Activated CD8-positive, alpha-beta T cell treated with anti-CD3 and anti-CD28 coated beads for 36 hours (primary cell): ENCODE results near the gene KCNMA1. TPM values are rescaled to one million over a fixed set of nuclear protein-coding genes. Genes with fewer than 3 reads are reported as not detected.
"Not testable (repeated sequence)": the region's sequence is repeated elsewhere in the genome, so short reads cannot be mapped to it uniquely, and the experiment has no call there.

Experiments
- ATAC-seq: fragments of 200-7000 bp; cut with Tn5 transposase; one replicate; pipeline ENCODE4 v1.10.0; 2021; ENCODE audit warnings: mild to moderate bottlenecking, moderate library complexity
- CTCF ChIA-PET: fragments of 350-600 bp; sonication (Branson Sonifier 250); formaldehyde crosslinking; loops from one replicate; lab custom pipeline; 2021; ENCODE audit warnings: antibody characterized with exemption; lab: Charles Lee
- POLR2A ChIA-PET: fragments of 350-600 bp; sonication (Branson Sonifier 250); formaldehyde crosslinking; loops from one replicate; lab custom pipeline; 2021; ENCODE audit warnings: antibody characterized with exemption; lab: Charles Lee
- DNase-seq: peaks from one replicate; pipeline ENCODE4 v3.0.0-alpha.2; 2020
- H3K27ac Mint-ChIP-seq: one replicate; pipeline ENCODE4 v1.8.0; 2021; ENCODE audit warnings: mild to moderate bottlenecking, mixed read lengths
- H3K27me3 Mint-ChIP-seq: one replicate; pipeline ENCODE4 v1.8.0; 2021; ENCODE audit warnings: mixed read lengths
- H3K36me3 Mint-ChIP-seq: one replicate; pipeline ENCODE4 v1.8.0; 2021; ENCODE audit warnings: low read depth, mixed read lengths
- H3K4me1 Mint-ChIP-seq: one replicate; pipeline ENCODE4 v1.8.0; 2021; ENCODE audit warnings: low read depth, mixed read lengths
- H3K4me3 Mint-ChIP-seq: one replicate; pipeline ENCODE4 v1.8.0; 2021; ENCODE audit warnings: mild to moderate bottlenecking, moderate library complexity, mixed read lengths
- H3K9me3 Mint-ChIP-seq: one replicate; pipeline ENCODE4 v1.8.0; 2021; ENCODE audit warnings: mixed read lengths
- CTCF ChIP-seq: fragments of 200-600 bp; IDR thresholded peaks from one replicate; pipeline ENCODE4 v1.8.0; 2022; ENCODE audit warnings: antibody characterized with exemption, mild to moderate bottlenecking
- intact Hi-C: fragments of 100-400 bp; cut with micrococcal nuclease; formaldehyde crosslinking; loops from one replicate; pipeline ENCODE4 v1.10.0; 2022
- total RNA-seq, 2 experiments: library from RNA; stranded (reverse); gene quantifications; one replicate each; pipeline ENCODE4 v1.2.3, GENCODE V29; 2021

KCNMA1 gene
- total RNA-seq, 2 experiments from 2014 or later = 0.18 TPM; not detected in 1

GRCh38 chr10:77664008-77664407 is 26.4 kb upstream of the KCNMA1 start:
- CTCF ChIA-PET = interaction anchor here (1.2 kb wide), 1 partner anchor 47 kb away, joined by 4 read pairs; no protein-coding TSS in a partner anchor
- Mint-ChIP-seq H3K27ac (no peak overlapping the region), H3K27me3 (peaks cover 31% of the 10 kb centered on the region), H3K9me3 (no peaks in the 10 kb centered on the region), H3K4me3 (no peak overlapping the region), H3K4me1 (no peaks in the 10 kb centered on the region), H3K36me3 (no peaks in the 10 kb centered on the region)
- no peak for ATAC-seq
- DNase-seq = no peak
- intact Hi-C loops = no loop called here
- TF ChIP-seq CTCF = no peak
- POLR2A ChIA-PET = no interaction called here

- intact Hi-C loops = no loop called here
- Mint-ChIP-seq H3K27me3 (peaks cover 22% of the 10 kb centered on the region), H3K4me3 (no peak overlapping the region), H3K9me3 (no peaks in the 10 kb centered on the region), H3K4me1 (no peaks in the 10 kb centered on the region), H3K36me3 (no peaks in the 10 kb centered on the region), H3K27ac (no peak overlapping the region)
- no peak for TF ChIP-seq CTCF
- ChIA-PET CTCF (no interaction called here), POLR2A (no interaction called here)
- ATAC-seq (no peak), DNase-seq (no peak)
Measured at GRCh38 chr10:77661674-77662073, 24.1 kb upstream of the KCNMA1 start.

- ATAC-seq = no peak
- ChIA-PET POLR2A (no interaction called here), CTCF (no interaction called here)
- H3K9me3 Mint-ChIP-seq = no peaks in the 10 kb centered on the region
- no peak overlapping the region for H3K4me3 Mint-ChIP-seq
- no peak for TF ChIP-seq CTCF
- intact Hi-C loops = no loop called here
- no peaks in the 10 kb centered on the region for H3K4me1 Mint-ChIP-seq
- H3K27me3 Mint-ChIP-seq = peaks cover 26% of the 10 kb centered on the region
- DNase-seq = no peak
- no peaks in the 10 kb centered on the region for H3K36me3 Mint-ChIP-seq
- H3K27ac Mint-ChIP-seq = no peak overlapping the region
Measured at GRCh38 chr10:77661100-77661499, 23.5 kb upstream of the KCNMA1 start.

- H3K4me1 Mint-ChIP-seq, intact Hi-C loops, DNase-seq, H3K4me3 Mint-ChIP-seq, H3K27ac Mint-ChIP-seq, ATAC-seq, H3K9me3 Mint-ChIP-seq, H3K36me3 Mint-ChIP-seq, POLR2A ChIA-PET, CTCF ChIA-PET: not testable (repeated sequence)
- H3K27me3 Mint-ChIP-seq = peaks cover 23% of the 10 kb centered on the region
Measured at GRCh38 chr10:77659046-77659670, 21.6 kb upstream of the KCNMA1 start.

GRCh38 chr10:77653210-77653609 is 15.6 kb upstream of the KCNMA1 start:
- no peak for DNase-seq
- H3K27me3 Mint-ChIP-seq = peaks cover 14% of the 10 kb centered on the region
- TF ChIP-seq CTCF = no peak
- POLR2A ChIA-PET = no interaction called here
- no peaks in the 10 kb centered on the region for H3K9me3 Mint-ChIP-seq
- no peak overlapping the region for H3K4me3 Mint-ChIP-seq
- H3K36me3 Mint-ChIP-seq = no peaks in the 10 kb centered on the region
- CTCF ChIA-PET = no interaction called here
- no peak overlapping the region for H3K27ac Mint-ChIP-seq
- ATAC-seq = no peak
- intact Hi-C loops = no loop called here
- H3K4me1 Mint-ChIP-seq = no peaks in the 10 kb centered on the region
